Measurements from ENCODE around the gene ZNF574. TPM values are rescaled to one million over a fixed set of nuclear protein-coding genes. Genes with fewer than 3 reads are reported as not detected.

The ZNF574 gene
- total RNA-seq, 1 donor from 2014 or later, result 7.1 TPM

DNA sequence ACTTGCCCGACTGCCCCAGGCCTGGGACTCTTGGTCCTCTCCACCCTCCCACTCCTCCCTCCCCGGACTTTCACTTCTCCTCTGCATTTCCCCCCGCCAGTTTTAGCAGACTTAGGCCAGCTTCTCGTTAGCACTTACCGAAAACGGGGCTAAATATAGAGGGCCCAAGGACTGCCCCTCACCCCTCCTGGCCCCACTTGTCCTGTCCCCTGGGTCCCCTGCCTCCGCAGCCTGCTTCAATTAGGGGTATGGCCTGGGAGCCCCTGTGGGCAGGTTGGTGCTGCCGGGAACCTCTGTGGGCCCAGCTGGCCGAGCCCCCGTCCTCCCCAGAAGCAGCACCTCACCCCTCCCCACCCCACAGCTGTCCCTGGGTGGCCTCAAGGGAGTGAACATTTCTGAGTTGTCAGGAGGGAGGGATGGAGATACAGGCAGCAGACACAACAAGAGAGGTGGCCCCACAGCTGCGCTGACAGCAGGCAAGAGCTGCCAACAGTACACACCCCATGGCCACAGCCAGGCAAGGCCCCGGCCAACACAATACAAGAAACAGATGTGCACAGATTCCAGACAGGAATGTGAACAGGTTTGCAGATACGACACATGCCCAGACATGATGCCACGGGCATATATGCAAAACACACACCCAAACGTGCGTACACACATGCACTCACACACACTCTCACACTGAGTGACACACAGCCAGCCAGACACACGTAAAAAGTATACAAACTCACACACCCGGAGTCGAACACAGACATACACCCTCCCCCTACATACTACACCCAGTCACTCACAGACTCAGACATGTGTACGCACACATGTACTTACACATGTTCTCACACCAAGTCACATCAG lies 53.7 kb downstream of the ZNF574 start:
- H3K36me3 ChIP-seq (ENCODE audit: control insufficient read depth, insufficient read depth, low read length), result no peaks in the 10 kb centered on the region
- FAIRE-seq (peak; percentile 97), DNase-seq (ENCODE audit: low read depth) (peak; percentile 95)
- H3K27me3 ChIP-seq (ENCODE audit: control insufficient read depth, insufficient read depth, low read length), result no peaks in the 10 kb centered on the region
- no peak overlapping the region for H3K4me3 ChIP-seq (ENCODE audit: low read depth, low read length)
- TF ChIP-seq, protein P1, sequence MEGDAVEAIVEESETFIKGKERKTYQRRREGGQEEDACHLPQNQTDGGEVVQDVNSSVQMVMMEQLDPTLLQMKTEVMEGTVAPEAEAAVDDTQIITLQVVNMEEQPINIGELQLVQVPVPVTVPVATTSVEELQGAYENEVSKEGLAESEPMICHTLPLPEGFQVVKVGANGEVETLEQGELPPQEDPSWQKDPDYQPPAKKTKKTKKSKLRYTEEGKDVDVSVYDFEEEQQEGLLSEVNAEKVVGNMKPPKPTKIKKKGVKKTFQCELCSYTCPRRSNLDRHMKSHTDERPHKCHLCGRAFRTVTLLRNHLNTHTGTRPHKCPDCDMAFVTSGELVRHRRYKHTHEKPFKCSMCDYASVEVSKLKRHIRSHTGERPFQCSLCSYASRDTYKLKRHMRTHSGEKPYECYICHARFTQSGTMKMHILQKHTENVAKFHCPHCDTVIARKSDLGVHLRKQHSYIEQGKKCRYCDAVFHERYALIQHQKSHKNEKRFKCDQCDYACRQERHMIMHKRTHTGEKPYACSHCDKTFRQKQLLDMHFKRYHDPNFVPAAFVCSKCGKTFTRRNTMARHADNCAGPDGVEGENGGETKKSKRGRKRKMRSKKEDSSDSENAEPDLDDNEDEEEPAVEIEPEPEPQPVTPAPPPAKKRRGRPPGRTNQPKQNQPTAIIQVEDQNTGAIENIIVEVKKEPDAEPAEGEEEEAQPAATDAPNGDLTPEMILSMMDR (IDR thresholded peaks at IDR 0.05; ENCODE audit: insufficient read depth, low read length, severe bottlenecking), result no peak

DNA sequence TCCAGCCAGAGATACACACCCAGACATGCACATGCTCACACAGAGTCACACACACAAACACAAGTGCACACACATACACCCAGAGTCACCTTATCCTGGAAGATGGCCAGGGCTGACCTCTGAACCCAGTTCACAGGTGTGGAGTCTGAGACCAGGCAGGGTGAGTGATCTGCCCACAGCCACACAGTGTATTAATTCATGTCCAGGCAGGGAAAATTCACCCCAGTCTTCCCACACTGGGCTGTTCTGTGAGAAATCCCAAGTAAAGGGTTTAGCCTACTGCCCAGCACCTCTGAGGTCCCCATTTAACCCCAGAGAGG lies 54.2 kb downstream of the ZNF574 start:
- FAIRE-seq (no peak), DNase-seq (ENCODE audit: low read depth) (no peak)
- Histone ChIP-seq H3K36me3 (ENCODE audit: control insufficient read depth, insufficient read depth, low read length) (no peaks in the 10 kb centered on the region), H3K4me3 (ENCODE audit: low read depth, low read length) (no peak overlapping the region), H3K27me3 (ENCODE audit: control insufficient read depth, insufficient read depth, low read length) (no peaks in the 10 kb centered on the region)
- TF ChIP-seq, protein P1 (IDR thresholded peaks at IDR 0.05; ENCODE audit: insufficient read depth, low read length, severe bottlenecking), result no peak

Other genes with a start within 250 kb of the ZNF574 start
- gene LYPD4, start 231.5 kb upstream of the ZNF574 start, total RNA-seq, result not detected in 2 replicates
- gene DMRTC2, start 231.1 kb upstream of the ZNF574 start, total RNA-seq, result not detected in 2 replicates
- 2,069 and 2,277 TPM in 2 replicates for gene RPS19, start 215.9 kb upstream of the ZNF574 start, total RNA-seq
- gene CD79A, start 198.9 kb upstream of the ZNF574 start, total RNA-seq, result not detected in 2 replicates
- gene ARHGEF1, start 193.0 kb upstream of the ZNF574 start, total RNA-seq, result 19.2 and 25.0 TPM in 2 replicates
- gene ERFL, start 147.7 kb upstream of the ZNF574 start, total RNA-seq, result under 0.01 TPM in 2 replicates
- 96.6 and 98.4 TPM in 2 replicates for gene RABAC1, start 116.8 kb upstream of the ZNF574 start, total RNA-seq
- gene ATP1A3, start 81.9 kb upstream of the ZNF574 start, total RNA-seq, result 0.13 TPM in 1 of 2 replicates, not detected in the other
- gene GRIK5, start 6.0 kb upstream of the ZNF574 start, total RNA-seq, result under 0.01 TPM in 2 replicates
- 0.26 and 0.53 TPM in 2 replicates for gene POU2F2, start 56.3 kb downstream of the ZNF574 start, total RNA-seq
- 27.1 and 28.7 TPM in 2 replicates for gene DEDD2, start 141.5 kb downstream of the ZNF574 start, total RNA-seq
- 7.8 and 11.1 TPM in 2 replicates for gene ZNF526, start 144.1 kb downstream of the ZNF574 start, total RNA-seq
- 11.6 and 12.4 TPM in 2 replicates for gene GSK3A, start 166.4 kb downstream of the ZNF574 start, total RNA-seq
- gene ERF, start 179.0 kb downstream of the ZNF574 start, total RNA-seq, result 10.8 and 11.6 TPM in 2 replicates
- gene CIC, start 193.1 kb downstream of the ZNF574 start, total RNA-seq, result 7.1 and 9.3 TPM in 2 replicates
- gene PRR19, start 226.0 kb downstream of the ZNF574 start, total RNA-seq, result not detected in 2 replicates
- gene PAFAH1B3, start 226.5 kb downstream of the ZNF574 start, total RNA-seq, result 29.4 and 36.9 TPM in 2 replicates
- gene TMEM145, start 237.1 kb downstream of the ZNF574 start, total RNA-seq, result 0.26 TPM in 1 of 2 replicates, not detected in the other
- gene MEGF8, start 249.5 kb downstream of the ZNF574 start, total RNA-seq, result 7.1 and 14.0 TPM in 2 replicates